SK-N-MC (cell line): Measurements from ENCODE around the gene TCF12.

ENCODE experiments used
- EZH2 ChIP-seq: fragments of 200-600 bp; sonication (generic); IDR thresholded peaks from one replicate; pipeline ENCODE4 v1.6.1; 2017; ENCODE audit warnings: antibody characterized with exemption
- FOXP2 ChIP-seq: optimal IDR thresholded peaks from 2 replicates; pipeline ENCODE3; 2011; ENCODE audit warnings: mild to moderate bottlenecking, moderate library complexity; ENCODE audit not compliant: insufficient read depth; ENCODE audit errors: extremely low read length, control extremely low read depth
- POLR2AphosphoS5 ChIP-seq: IDR thresholded peaks from 2 replicates; pipeline ENCODE4 v1.6.1; 2012; ENCODE audit warnings: mild to moderate bottlenecking, low read depth, low read length, borderline replicate concordance

DNA sequence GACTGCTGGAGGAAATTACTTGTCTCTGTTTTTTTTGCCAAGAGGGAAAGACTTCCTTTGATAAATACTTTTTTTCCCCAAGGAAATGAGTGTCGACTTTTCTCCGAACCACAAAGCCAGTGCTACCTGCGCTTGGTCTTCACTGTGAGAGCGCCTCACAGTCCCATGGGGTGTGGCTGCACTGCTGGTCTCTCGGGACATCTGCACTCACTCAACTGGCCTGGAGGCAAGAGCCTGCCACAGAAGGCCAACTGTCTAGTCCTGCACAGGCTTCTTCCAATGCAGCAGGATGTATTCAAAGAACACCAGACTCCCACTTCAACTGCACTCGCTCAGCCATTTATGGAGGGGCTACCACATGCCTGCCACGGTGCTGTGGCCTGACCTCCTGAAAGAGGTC lies 417.3 kb downstream of the TCF12 start:
- TF ChIP-seq POLR2AphosphoS5 (no peak), EZH2 (no peak), FOXP2 (no peak)
